DND-41 (cell line): Measurements from ENCODE around the gene PDAP1.

Experiments used
- ATAC-seq: fragments of 200-7000 bp; cut with Tn5 transposase; 3 replicates; pipeline ENCODE4 v1.9.1; 2021; ENCODE audit warnings: low read depth; ENCODE audit not compliant: insufficient read depth
- DNase-seq: peaks from one replicate; pipeline ENCODE4 v3.0.0-alpha.2; 2020
- H2AFZ ChIP-seq: 2 replicates; pipeline ENCODE4 v1.6.0; 2012; ENCODE audit warnings: low read depth, low read length
- H3K27ac ChIP-seq: 2 replicates; pipeline ENCODE4 v1.5.1; 2012; ENCODE audit warnings: low read length, inconsistent platforms
- H3K27me3 ChIP-seq: fragments of 200-600 bp; sonication (generic); 2 replicates; pipeline ENCODE4 v1.6.0; 2012; ENCODE audit warnings: low read length, mild to moderate bottlenecking, inconsistent platforms; ENCODE audit not compliant: insufficient read depth, poor library complexity
- H3K36me3 ChIP-seq: 2 replicates; pipeline ENCODE4 v1.5.1; 2012; ENCODE audit warnings: low read length, inconsistent platforms; ENCODE audit not compliant: insufficient read depth
- H3K4me1 ChIP-seq: 2 replicates; pipeline ENCODE4 v1.5.1; 2012; ENCODE audit warnings: mild to moderate bottlenecking, low read length; ENCODE audit not compliant: insufficient read depth
- H3K4me2 ChIP-seq: 2 replicates; pipeline ENCODE4 v1.6.0; 2012; ENCODE audit warnings: mild to moderate bottlenecking, moderate library complexity, low read length, inconsistent platforms; ENCODE audit not compliant: insufficient read depth
- H3K4me3 ChIP-seq, 2 experiments: fragments of 200-600 bp in 1 of 2; shearing (Covaris generic) in 1 of 2; 2 replicates each; pipeline ENCODE4 v1.5.1; 2012 to 2016; ENCODE audit warnings: inconsistent platforms in 2 of 2, low read length in 2 of 2, mild to moderate bottlenecking in 2 of 2, low read depth in 1 of 2, moderate library complexity in 1 of 2
- H3K79me2 ChIP-seq: 2 replicates; pipeline ENCODE4 v1.6.0; 2012; ENCODE audit warnings: low read length, inconsistent platforms; ENCODE audit not compliant: insufficient read depth
- H3K9ac ChIP-seq: 2 replicates; pipeline ENCODE4 v1.6.0; 2012; ENCODE audit warnings: low read depth, mild to moderate bottlenecking, inconsistent platforms, low read length, moderate library complexity
- H3K9me3 ChIP-seq: 2 replicates; pipeline ENCODE4 v1.5.1; 2012; ENCODE audit warnings: low read length, moderate library complexity, mild to moderate bottlenecking, inconsistent platforms; ENCODE audit not compliant: insufficient read depth, severe bottlenecking
- H4K20me1 ChIP-seq: 2 replicates; pipeline ENCODE4 v1.6.0; 2012; ENCODE audit warnings: low read length; ENCODE audit not compliant: insufficient read depth
- CTCF ChIP-seq: IDR thresholded peaks from 2 replicates; pipeline ENCODE4 v1.5.1; 2012; ENCODE audit warnings: borderline replicate concordance, low read length, moderate library complexity, mild to moderate bottlenecking; ENCODE audit not compliant: poor library complexity, severe bottlenecking; ENCODE audit errors: extremely low read depth
- EZH2 ChIP-seq: IDR thresholded peaks from 3 replicates; pipeline ENCODE4 v1.6.1; 2012; ENCODE audit warnings: borderline replicate concordance, low read depth, mild to moderate bottlenecking, moderate library complexity, low read length, inconsistent platforms; ENCODE audit not compliant: severe bottlenecking

Gene PDAP1

GRCh38 chr7:99399597-99399996 lies 8.8 kb downstream of the PDAP1 start:
- peaks cover 6% of the 10 kb centered on the region for H3K4me1 ChIP-seq
- peaks cover 93% of the 10 kb centered on the region for H3K36me3 ChIP-seq
- no peak overlapping the region for H3K27ac ChIP-seq
- DNase-seq (no peak), ATAC-seq (0 out of 3 replicates have a peak, but pooled peaks have one; percentile 1)
- H3K9me3 ChIP-seq: no peaks in the 10 kb centered on the region
- H3K4me3 ChIP-seq: no peak overlapping the region
- H3K27me3 ChIP-seq: no peaks in the 10 kb centered on the region
- TF ChIP-seq EZH2 (no peak), CTCF (no peak)
- no peak overlapping the region for H2AFZ ChIP-seq
- H4K20me1 ChIP-seq: peaks cover 73% of the 10 kb centered on the region
- H3K9ac ChIP-seq: no peak overlapping the region
- H3K79me2 ChIP-seq: peaks cover 32% of the 10 kb centered on the region
- H3K4me2 ChIP-seq: no peak overlapping the region

GRCh38 chr7:99398891-99399445 lies 9.4 kb downstream of the PDAP1 start:
- Histone ChIP-seq H2AFZ (no peak overlapping the region), H3K9me3 (no peaks in the 10 kb centered on the region), H3K4me3 (no peak overlapping the region), H3K4me1 (peaks cover 2% of the 10 kb centered on the region; the same call in 1 of the 2 replicates), H3K27me3 (no peaks in the 10 kb centered on the region), H3K4me2 (no peak overlapping the region), H3K27ac (no peak overlapping the region), H3K36me3 (peaks cover 93% of the 10 kb centered on the region), H3K79me2 (peaks cover 30% of the 10 kb centered on the region), H4K20me1 (peaks cover 72% of the 10 kb centered on the region), H3K9ac (no peak overlapping the region)
- ATAC-seq (peak; percentile 2; the same call in 1 of the 3 replicates), DNase-seq (no peak)
- TF ChIP-seq EZH2: no peak

DNA sequence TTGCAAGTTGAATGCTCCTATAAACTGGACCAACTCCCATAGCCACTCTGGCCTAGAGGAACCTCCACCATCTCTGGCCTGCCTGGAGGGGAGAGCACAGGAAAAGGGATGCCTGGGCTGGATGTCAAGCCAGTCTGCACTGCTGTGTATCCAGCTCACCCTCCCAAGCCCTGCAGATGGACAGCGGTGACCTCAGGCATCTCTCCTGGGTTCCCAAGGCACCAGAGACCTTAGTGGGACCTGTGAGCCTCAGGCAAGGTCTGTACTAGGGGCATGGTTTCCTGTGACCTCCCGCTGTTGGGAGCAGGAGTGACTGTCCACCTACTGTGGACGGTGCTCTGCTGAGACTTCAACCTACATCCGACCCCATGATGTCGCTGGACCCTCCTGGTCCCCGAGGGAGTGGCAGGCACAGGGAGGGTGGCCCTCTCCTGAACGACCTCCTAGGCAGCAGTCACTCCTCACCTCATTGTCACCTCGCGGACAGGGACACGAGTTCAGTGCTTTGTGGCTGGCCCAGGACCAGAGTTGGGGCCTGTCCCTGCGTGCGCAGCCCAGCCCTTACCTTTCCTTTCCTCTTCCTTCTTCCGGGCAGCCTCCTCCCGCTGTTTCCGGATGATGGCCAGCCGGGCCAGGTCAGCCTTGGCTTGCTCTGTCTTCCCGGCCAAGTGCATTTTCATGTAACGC lies 11.0 kb downstream of the PDAP1 start:
- Histone ChIP-seq H3K79me2 (peaks cover 28% of the 10 kb centered on the region), H3K27ac (no peak overlapping the region), H3K36me3 (peaks cover 95% of the 10 kb centered on the region), H3K4me1 (no peaks in the 10 kb centered on the region), H3K4me2 (no peak overlapping the region), H2AFZ (no peak overlapping the region), H3K27me3 (no peaks in the 10 kb centered on the region), H3K9ac (no peak overlapping the region), H3K4me3 (no peak overlapping the region), H3K9me3 (no peaks in the 10 kb centered on the region), H4K20me1 (peaks cover 69% of the 10 kb centered on the region)
- DNase-seq: no peak
- TF ChIP-seq EZH2 (no peak), CTCF (no peak)
- ATAC-seq: 0 out of 3 replicates have a peak, but pooled peaks have one; percentile 8
